ENCODE results near the gene CDCA5.

CDCA5 gene

DNA sequence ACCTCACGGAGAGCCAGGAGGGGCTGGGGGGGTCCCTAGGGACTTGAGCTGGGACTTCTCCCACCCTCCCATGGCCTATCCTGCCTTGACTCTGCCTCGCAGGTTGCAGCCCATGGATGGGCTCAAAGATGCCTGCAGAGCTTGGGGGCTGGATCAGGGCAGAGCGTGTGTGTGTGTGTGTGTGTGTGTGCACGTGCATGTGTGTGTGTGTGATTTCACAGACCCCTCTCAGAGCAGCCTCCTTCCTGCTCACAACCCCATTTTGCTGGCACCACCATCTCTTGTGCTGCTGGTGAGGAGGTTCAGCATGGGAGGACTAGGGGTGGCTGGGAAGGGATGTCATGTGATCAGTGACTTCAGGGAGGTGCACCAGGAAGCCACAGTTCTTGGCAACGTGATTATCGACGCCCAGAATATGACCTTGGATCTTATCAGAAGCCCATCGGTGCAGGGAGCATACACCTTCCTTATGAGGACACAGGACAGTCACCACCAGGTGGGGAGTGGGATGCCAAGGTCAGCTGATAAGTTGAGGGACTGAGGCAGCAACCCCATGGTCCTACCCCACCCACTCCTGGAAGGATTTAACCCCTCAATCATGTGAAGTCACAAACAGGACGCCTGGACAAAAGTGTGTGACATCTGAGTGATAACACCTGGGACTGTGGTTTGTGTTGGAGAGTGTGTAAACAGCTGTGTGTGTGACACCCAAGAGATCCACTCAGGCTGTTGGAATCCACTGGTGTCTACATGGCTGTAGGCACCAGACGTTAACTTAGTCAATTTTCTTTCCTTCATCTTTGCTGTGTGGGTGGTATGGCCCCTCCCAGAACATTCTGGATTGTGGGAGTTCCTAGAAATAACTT is 23.6 kb downstream of the CDCA5 start:
- H3K27me3 ChIP-seq (ENCODE audit: control insufficient read depth, insufficient read depth, low read length): peaks cover 4% of the 10 kb centered on the region
- H3K4me1 ChIP-seq (ENCODE audit: control insufficient read depth, insufficient read depth, low read length): no peaks in the 10 kb centered on the region
- H3K4me3 ChIP-seq (ENCODE audit: low read length): no peak overlapping the region
- no peak overlapping the region for H3K9ac ChIP-seq (ENCODE audit: low read depth, low read length)
- no peak overlapping the region for H3K4me2 ChIP-seq (ENCODE audit: low read length)
- H3K36me3 ChIP-seq (ENCODE audit: insufficient read depth, low read length): no peaks in the 10 kb centered on the region
- no peaks in the 10 kb centered on the region for H3K9me3 ChIP-seq (replicated peaks; ENCODE audit: low read length)

DNA sequence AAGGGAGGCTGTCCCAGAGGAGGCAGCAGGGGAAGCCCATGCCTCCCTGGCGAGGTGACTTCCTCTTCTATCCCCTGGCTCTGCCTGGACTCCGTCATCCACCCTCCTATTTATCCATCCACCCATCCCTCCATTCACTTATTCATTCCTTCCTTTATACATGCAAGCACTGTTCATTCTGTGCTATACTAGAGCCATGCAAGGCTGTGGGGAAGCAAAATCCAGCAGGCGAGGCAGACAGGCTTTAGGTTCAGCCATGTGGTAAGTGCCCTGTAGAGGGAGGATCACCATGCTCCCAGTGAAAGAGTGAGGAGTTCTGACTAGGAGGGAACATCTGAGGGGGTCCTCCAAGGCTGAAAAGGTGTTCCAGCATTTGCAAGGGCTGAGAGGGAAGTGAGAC is 24.3 kb downstream of the CDCA5 start:
- Histone ChIP-seq H3K4me3 (ENCODE audit: low read length) (no peak overlapping the region), H3K9ac (ENCODE audit: low read depth, low read length) (no peak overlapping the region), H3K36me3 (ENCODE audit: insufficient read depth, low read length) (no peaks in the 10 kb centered on the region), H3K9me3 (replicated peaks; ENCODE audit: low read length) (no peaks in the 10 kb centered on the region), H3K4me2 (ENCODE audit: low read length) (no peak overlapping the region), H3K27me3 (ENCODE audit: control insufficient read depth, insufficient read depth, low read length) (peaks cover 9% of the 10 kb centered on the region), H3K4me1 (ENCODE audit: control insufficient read depth, insufficient read depth, low read length) (no peaks in the 10 kb centered on the region)

DNA sequence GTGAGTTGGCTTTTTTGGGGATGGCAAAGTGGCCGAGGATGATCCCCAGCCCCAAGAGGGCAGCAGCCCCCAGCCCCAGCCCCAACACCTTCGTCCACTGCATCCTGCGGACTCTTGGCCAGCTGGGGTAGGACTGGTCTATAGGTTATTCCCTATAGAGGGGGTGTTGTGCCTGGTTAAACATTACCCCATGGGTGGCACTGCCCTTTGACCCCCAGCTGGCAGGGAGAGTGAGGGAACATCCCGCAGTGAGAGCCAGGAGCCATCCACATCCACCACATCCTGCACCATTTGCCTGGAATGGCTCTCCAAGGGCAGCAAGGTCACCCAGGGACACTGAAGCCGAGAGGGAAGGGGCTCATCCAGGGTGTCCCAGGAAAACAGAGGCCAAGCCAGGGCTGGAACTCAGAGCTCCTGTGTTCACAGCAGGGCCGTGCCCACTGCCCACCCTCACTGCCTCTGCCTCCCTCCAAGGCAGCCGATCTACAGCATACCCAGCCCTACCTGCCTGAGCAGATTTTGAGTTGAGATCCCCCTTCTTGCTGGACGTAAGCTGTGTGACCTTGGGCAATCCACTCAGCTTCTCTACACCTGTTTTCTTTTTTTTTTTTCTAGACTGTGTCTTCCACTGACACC is 25.3 kb downstream of the CDCA5 start, which contains the start of gene NAALADL1:
TSS of gene NAALADL1 (minus strand) at position 135 of the 636 bp plus-strand sequence. CDS start at position 103, 32 bp downstream.
- Histone ChIP-seq H3K36me3 (ENCODE audit: insufficient read depth, low read length) (no peaks in the 10 kb centered on the region), H3K4me1 (ENCODE audit: control insufficient read depth, insufficient read depth, low read length) (no peaks in the 10 kb centered on the region), H3K4me3 (ENCODE audit: low read length) (no peak within 1 kb of the TSS), H3K9ac (ENCODE audit: low read depth, low read length) (no peak within 1 kb of the TSS), H3K4me2 (ENCODE audit: low read length) (no peak within 1 kb of the TSS), H3K27me3 (ENCODE audit: control insufficient read depth, insufficient read depth, low read length) (peaks cover 17% of the 10 kb centered on the region), H3K9me3 (replicated peaks; ENCODE audit: low read length) (no peaks in the 10 kb centered on the region)

GRCh38 chr11:65058012-65058411 is 25.8 kb downstream of the CDCA5 start:
- no peaks in the 10 kb centered on the region for H3K9me3 ChIP-seq (replicated peaks; ENCODE audit: low read length)
- no peak overlapping the region for H3K9ac ChIP-seq (ENCODE audit: low read depth, low read length)
- H3K4me2 ChIP-seq (ENCODE audit: low read length): no peak overlapping the region
- peaks cover 19% of the 10 kb centered on the region for H3K27me3 ChIP-seq (ENCODE audit: control insufficient read depth, insufficient read depth, low read length)
- H3K4me1 ChIP-seq (ENCODE audit: control insufficient read depth, insufficient read depth, low read length): no peaks in the 10 kb centered on the region
- H3K36me3 ChIP-seq (ENCODE audit: insufficient read depth, low read length): no peaks in the 10 kb centered on the region
- no peak overlapping the region for H3K4me3 ChIP-seq (ENCODE audit: low read length)

DNA sequence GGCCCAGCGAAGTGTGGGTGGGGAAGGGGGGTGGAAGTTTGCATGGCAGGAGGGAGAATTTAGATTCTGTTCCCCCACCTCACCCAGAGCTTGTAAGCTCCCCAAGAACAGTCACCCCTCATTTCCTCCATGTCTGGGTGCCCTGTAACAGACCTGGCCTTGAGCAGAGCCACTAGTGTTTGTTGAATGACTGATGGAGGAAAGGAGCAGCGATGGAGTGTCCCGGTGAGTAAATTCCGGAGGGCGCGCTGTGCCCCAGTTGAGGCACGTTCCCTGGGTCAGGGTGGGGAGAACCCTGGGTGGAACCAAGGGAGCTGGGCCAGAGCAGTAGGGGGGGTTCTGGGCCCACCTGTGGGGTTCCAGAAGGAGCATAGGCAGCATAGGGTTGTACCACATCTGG is 26.3 kb downstream of the CDCA5 start:
- Histone ChIP-seq H3K4me2 (ENCODE audit: low read length) (no peak overlapping the region), H3K36me3 (ENCODE audit: insufficient read depth, low read length) (no peaks in the 10 kb centered on the region), H3K27me3 (ENCODE audit: control insufficient read depth, insufficient read depth, low read length) (peaks cover 19% of the 10 kb centered on the region), H3K9ac (ENCODE audit: low read depth, low read length) (no peak overlapping the region), H3K4me3 (ENCODE audit: low read length) (no peak overlapping the region), H3K9me3 (replicated peaks; ENCODE audit: low read length) (no peaks in the 10 kb centered on the region), H3K4me1 (ENCODE audit: control insufficient read depth, insufficient read depth, low read length) (no peaks in the 10 kb centered on the region)

DNA sequence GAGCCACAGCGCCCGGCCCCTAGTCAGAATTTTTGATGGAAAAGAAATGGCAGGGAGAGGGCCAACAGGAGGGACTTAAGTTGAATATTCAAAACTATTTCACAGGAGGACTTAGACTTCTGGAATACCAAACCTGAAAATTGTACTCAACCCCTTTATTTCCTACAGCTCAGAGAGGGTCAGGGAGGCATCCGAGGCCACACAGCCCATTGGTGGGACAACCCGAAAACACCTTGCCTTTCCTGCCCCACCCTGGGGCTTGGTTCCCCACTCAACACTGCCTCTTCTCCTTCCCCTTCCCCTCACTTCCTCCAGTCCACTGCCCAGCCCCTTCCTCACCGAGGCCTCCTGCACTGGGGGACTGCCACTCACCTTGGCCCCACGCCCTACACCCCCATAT is 26.8 kb downstream of the CDCA5 start:
- H3K4me2 ChIP-seq (ENCODE audit: low read length): no peak overlapping the region

DNA sequence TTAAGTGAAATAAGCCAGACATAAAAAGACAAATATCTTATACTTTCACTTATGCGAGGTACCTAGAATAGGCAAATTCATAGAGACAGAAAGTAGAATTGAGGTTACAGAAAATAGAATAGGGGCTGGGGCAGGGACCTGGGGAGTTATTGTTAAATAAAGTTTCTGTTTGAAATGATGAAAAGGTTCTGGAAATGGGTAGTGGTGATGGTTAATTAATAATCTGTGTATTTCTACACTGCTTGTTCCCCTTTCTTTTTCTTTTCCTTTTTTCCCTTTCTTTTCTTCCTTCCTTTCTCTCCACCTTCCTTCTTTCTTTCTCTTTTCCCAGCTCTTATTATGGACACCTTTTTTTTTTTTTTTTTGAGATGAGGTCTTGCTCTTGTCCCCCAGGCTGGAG is 28.3 kb downstream of the CDCA5 start:
- H3K36me3 ChIP-seq (ENCODE audit: insufficient read depth, low read length): no peaks in the 10 kb centered on the region
- H3K27me3 ChIP-seq (ENCODE audit: control insufficient read depth, insufficient read depth, low read length): peaks cover 19% of the 10 kb centered on the region
- no peak overlapping the region for H3K9ac ChIP-seq (ENCODE audit: low read depth, low read length)
- H3K4me2 ChIP-seq (ENCODE audit: low read length): no peak overlapping the region
- H3K4me1 ChIP-seq (ENCODE audit: control insufficient read depth, insufficient read depth, low read length): no peaks in the 10 kb centered on the region
- H3K4me3 ChIP-seq (ENCODE audit: low read length): no peak overlapping the region
- no peaks in the 10 kb centered on the region for H3K9me3 ChIP-seq (replicated peaks; ENCODE audit: low read length)

More for the DNA sequence above, 26.8 kb downstream of the CDCA5 start:
- H3K4me1 ChIP-seq (ENCODE audit: control insufficient read depth, insufficient read depth, low read length): no peaks in the 10 kb centered on the region
- peaks cover 19% of the 10 kb centered on the region for H3K27me3 ChIP-seq (ENCODE audit: control insufficient read depth, insufficient read depth, low read length)
- no peak overlapping the region for H3K4me3 ChIP-seq (ENCODE audit: low read length)
- no peak overlapping the region for H3K9ac ChIP-seq (ENCODE audit: low read depth, low read length)
- no peaks in the 10 kb centered on the region for H3K9me3 ChIP-seq (replicated peaks; ENCODE audit: low read length)
- no peaks in the 10 kb centered on the region for H3K36me3 ChIP-seq (ENCODE audit: insufficient read depth, low read length)

DNA sequence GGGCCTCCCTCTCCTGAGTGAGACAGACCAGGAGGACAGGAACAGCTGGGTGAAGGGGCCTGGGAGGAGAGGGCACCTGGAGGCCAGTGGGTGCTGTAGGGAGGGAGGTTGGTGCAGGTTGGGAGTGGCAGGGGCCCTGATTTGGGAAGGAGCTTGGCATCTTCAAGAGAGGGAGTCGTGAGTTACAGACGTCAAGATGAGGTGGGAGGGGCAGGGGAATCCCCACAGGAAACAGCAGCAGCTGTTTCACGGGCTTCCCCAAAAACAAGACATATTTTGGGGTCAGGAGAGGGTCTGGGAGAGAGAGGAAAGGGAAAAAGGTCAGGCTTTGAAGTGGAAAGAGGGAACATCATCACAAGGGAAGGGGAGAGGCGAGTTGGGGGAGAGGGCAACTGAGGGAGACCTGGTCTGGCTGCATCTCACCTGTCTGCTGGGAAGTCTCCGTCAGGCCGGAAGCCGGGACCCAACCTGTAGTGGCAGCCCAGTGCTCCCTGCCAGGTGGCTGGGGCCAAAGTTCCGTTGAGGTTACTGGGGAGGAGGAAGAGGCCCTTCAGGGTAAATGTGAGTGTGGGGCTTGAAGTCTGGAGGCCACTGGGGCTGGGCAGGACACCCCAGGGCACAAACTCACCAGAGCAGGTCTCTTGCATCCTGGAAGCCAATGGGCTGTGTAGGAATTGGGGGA is 29.9 kb downstream of the CDCA5 start:
- Histone ChIP-seq H3K27me3 (ENCODE audit: control insufficient read depth, insufficient read depth, low read length) (peaks cover 19% of the 10 kb centered on the region), H3K4me1 (ENCODE audit: control insufficient read depth, insufficient read depth, low read length) (no peaks in the 10 kb centered on the region), H3K9ac (ENCODE audit: low read depth, low read length) (no peak overlapping the region), H3K4me3 (ENCODE audit: low read length) (no peak overlapping the region), H3K36me3 (ENCODE audit: insufficient read depth, low read length) (no peaks in the 10 kb centered on the region), H3K4me2 (ENCODE audit: low read length) (no peak overlapping the region), H3K9me3 (replicated peaks; ENCODE audit: low read length) (no peaks in the 10 kb centered on the region)

GRCh38 chr11:65051398-65051858 is 32.4 kb downstream of the CDCA5 start:
- no peak overlapping the region for H3K4me3 ChIP-seq (ENCODE audit: low read length)
- H3K27me3 ChIP-seq (ENCODE audit: control insufficient read depth, insufficient read depth, low read length): peaks cover 15% of the 10 kb centered on the region
- peaks cover 3% of the 10 kb centered on the region for H3K4me1 ChIP-seq (ENCODE audit: control insufficient read depth, insufficient read depth, low read length)
- no peak overlapping the region for H3K9ac ChIP-seq (ENCODE audit: low read depth, low read length)
- H3K36me3 ChIP-seq (ENCODE audit: insufficient read depth, low read length): no peaks in the 10 kb centered on the region
- H3K9me3 ChIP-seq (replicated peaks; ENCODE audit: low read length): no peaks in the 10 kb centered on the region
- H3K4me2 ChIP-seq (ENCODE audit: low read length): no peak overlapping the region

- no peaks in the 10 kb centered on the region for H3K27me3 ChIP-seq (ENCODE audit: control insufficient read depth, insufficient read depth, low read length)
- H3K9me3 ChIP-seq (replicated peaks; ENCODE audit: low read length): no peaks in the 10 kb centered on the region
- peaks cover 8% of the 10 kb centered on the region for H3K36me3 ChIP-seq (ENCODE audit: insufficient read depth, low read length)
- peak overlapping the region; percentile 30 for H3K9ac ChIP-seq (ENCODE audit: low read depth, low read length)
- H3K4me3 ChIP-seq (ENCODE audit: low read length): peak overlapping the region; percentile 61
- H3K4me2 ChIP-seq (ENCODE audit: low read length): peak overlapping the region; percentile 70
- peaks cover 16% of the 10 kb centered on the region for H3K4me1 ChIP-seq (ENCODE audit: control insufficient read depth, insufficient read depth, low read length)
These were observed 36.0 kb downstream of the CDCA5 start for GRCh38 chr11:65047581-65048422.

- H3K27me3 ChIP-seq (ENCODE audit: control insufficient read depth, insufficient read depth, low read length): no peaks in the 10 kb centered on the region
- no peak overlapping the region for H3K9ac ChIP-seq (ENCODE audit: low read depth, low read length)
- H3K4me2 ChIP-seq (ENCODE audit: low read length): no peak overlapping the region
- H3K9me3 ChIP-seq (replicated peaks; ENCODE audit: low read length): no peaks in the 10 kb centered on the region
- no peak overlapping the region for H3K4me3 ChIP-seq (ENCODE audit: low read length)
- H3K36me3 ChIP-seq (ENCODE audit: insufficient read depth, low read length): peaks cover 8% of the 10 kb centered on the region
- H3K4me1 ChIP-seq (ENCODE audit: control insufficient read depth, insufficient read depth, low read length): peaks cover 21% of the 10 kb centered on the region
These were observed 38.1 kb downstream of the CDCA5 start for GRCh38 chr11:65045728-65046127.

Data from skeletal muscle satellite cell (primary cell).